ENCODE results near the gene CCM2.

DNA sequence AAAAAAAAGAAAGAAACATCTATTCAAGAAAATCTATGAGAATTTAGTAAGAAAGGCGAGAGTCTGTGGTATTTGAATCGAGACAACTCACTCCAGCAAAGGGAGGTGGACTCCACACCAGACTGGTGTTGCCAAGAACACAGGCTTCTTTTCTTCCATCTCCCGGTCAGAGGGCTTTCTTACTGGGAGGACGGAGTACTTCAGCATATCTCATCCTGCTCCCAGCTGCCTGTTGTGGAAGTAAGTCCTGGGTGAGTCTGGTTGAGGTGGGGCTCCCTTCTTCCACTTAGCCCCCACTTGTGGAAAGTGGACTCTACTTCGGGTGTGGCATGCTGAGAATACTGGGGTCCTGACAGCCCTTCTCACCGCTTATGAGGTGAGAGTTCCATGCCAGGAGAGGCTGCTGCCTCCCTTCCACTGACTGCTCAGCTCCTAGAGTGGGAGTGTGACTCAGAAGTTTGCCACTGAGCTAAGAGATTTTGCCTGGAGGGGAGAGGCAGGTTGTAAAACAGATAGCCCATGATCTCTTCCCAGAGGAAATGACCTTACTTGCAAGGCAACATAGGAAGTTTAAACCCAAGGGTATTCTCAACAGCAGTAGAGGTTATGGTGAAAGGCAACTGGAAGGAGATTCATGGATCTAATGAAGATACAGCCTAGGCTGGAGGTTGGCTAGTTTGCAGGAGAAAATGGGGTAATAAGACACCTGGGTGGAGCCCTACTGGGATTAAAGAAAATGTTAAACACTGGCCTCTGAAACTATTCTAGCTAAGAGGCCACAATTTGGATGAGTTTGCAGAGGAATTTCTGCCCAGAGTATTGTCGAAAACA, 92.3 kb downstream of the CCM2 start:
- TF ChIP-seq, protein P1, sequence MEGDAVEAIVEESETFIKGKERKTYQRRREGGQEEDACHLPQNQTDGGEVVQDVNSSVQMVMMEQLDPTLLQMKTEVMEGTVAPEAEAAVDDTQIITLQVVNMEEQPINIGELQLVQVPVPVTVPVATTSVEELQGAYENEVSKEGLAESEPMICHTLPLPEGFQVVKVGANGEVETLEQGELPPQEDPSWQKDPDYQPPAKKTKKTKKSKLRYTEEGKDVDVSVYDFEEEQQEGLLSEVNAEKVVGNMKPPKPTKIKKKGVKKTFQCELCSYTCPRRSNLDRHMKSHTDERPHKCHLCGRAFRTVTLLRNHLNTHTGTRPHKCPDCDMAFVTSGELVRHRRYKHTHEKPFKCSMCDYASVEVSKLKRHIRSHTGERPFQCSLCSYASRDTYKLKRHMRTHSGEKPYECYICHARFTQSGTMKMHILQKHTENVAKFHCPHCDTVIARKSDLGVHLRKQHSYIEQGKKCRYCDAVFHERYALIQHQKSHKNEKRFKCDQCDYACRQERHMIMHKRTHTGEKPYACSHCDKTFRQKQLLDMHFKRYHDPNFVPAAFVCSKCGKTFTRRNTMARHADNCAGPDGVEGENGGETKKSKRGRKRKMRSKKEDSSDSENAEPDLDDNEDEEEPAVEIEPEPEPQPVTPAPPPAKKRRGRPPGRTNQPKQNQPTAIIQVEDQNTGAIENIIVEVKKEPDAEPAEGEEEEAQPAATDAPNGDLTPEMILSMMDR (conservative IDR thresholded peaks at IDR 0.05; ENCODE audit: low read length), result no peak
- no peak for TF ChIP-seq EZH2phosphoT487 (IDR thresholded peaks at IDR 0.05; ENCODE audit: borderline replicate concordance, low read depth, low read length)
